NB4 (cell line): Measurements from ENCODE around the gene CLSTN2.

ENCODE experiments used
- DNase-seq: peaks from one replicate; pipeline ENCODE4 v3.0.0; 2010; ENCODE audit warnings: low read depth
- H3K4me3 ChIP-seq: one replicate; pipeline ENCODE4 v1.5.1; 2011; ENCODE audit warnings: mild to moderate bottlenecking, low read depth, low read length, moderate library complexity
- MYC ChIP-seq: IDR thresholded peaks from 2 replicates; pipeline ENCODE4 v1.6.1; 2011; ENCODE audit warnings: low read depth, low read length
- POLR2A ChIP-seq: IDR thresholded peaks from 2 replicates; pipeline ENCODE4 v1.6.1; 2011; ENCODE audit warnings: mild to moderate bottlenecking; ENCODE audit not compliant: insufficient read length; ENCODE audit errors: extremely low read depth
- TF ChIP-seq, protein P1 (sequence below): IDR thresholded peaks from one replicate; pipeline ENCODE4 v1.5.1; 2012; ENCODE audit warnings: low read depth, low read length
- TF ChIP-seq, protein P2 (sequence below): IDR thresholded peaks from 2 replicates; pipeline ENCODE4 v1.6.1; 2011; ENCODE audit warnings: low read depth, low read length

The CLSTN2 gene

DNA sequence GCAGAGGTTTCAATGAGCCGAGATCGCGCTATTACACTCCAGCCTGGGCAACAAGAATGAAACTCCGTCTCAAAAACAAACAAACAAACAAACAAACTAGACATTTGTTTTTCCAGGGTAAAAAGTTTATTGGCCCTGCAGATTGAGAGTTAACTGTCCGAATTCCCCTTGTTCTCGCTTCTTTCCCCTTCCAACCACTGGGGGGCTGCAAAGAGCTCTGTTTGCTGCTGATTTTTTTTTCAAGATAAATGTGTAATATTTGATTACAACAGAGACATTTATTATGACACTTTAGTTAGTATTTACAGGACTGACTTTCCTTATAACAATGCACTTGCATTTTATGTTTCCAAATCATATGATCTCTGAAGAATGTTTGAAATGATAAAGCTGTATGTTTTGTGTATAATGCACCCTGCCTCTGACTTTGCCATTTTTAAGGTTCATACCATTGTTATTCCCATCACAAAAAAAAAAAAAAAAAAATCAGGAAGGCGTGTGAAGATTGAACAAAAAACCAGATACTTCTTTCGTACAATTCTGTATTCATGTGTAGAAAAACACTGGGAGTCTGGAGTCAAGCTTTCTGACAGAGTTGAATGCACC lies 2.8 kb downstream of the CLSTN2 start:
- H3K4me3 ChIP-seq = no peak overlapping the region
- DNase-seq = peak; percentile 31
- TF ChIP-seq POLR2A = no peak
- TF ChIP-seq, protein P1, sequence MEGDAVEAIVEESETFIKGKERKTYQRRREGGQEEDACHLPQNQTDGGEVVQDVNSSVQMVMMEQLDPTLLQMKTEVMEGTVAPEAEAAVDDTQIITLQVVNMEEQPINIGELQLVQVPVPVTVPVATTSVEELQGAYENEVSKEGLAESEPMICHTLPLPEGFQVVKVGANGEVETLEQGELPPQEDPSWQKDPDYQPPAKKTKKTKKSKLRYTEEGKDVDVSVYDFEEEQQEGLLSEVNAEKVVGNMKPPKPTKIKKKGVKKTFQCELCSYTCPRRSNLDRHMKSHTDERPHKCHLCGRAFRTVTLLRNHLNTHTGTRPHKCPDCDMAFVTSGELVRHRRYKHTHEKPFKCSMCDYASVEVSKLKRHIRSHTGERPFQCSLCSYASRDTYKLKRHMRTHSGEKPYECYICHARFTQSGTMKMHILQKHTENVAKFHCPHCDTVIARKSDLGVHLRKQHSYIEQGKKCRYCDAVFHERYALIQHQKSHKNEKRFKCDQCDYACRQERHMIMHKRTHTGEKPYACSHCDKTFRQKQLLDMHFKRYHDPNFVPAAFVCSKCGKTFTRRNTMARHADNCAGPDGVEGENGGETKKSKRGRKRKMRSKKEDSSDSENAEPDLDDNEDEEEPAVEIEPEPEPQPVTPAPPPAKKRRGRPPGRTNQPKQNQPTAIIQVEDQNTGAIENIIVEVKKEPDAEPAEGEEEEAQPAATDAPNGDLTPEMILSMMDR = peak; percentile 86

DNA sequence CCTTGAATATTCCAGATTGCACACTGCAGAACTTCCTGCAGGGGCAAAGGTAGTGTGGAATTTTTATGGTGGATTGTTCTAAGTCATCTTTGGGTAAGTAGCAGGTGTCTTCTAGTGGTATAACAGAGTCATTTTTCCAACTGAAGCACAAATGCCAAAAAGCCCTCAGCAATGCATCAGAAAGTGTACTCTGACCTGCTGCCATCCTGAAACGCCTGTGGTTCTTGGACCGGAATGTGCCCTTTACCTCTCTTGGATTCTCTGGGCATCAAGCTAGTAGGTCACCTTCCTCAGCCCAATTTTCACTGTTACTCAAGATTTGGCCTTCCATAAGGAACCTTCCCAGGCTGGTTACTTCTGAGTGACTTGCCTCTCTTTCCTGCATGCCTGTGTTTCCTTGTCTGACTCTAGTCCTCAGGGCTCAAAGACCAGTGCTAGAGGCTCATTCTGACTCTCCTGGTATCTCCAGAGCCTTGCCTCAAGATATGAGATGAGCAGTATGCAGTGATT lies 4.8 kb downstream of the CLSTN2 start:
- TF ChIP-seq, protein P1 = no peak
- TF ChIP-seq POLR2A (no peak), MYC (no peak)
- TF ChIP-seq, protein P2, sequence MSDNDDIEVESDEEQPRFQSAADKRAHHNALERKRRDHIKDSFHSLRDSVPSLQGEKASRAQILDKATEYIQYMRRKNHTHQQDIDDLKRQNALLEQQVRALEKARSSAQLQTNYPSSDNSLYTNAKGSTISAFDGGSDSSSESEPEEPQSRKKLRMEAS = no peak
- DNase-seq = no peak
- H3K4me3 ChIP-seq = no peak overlapping the region

DNA sequence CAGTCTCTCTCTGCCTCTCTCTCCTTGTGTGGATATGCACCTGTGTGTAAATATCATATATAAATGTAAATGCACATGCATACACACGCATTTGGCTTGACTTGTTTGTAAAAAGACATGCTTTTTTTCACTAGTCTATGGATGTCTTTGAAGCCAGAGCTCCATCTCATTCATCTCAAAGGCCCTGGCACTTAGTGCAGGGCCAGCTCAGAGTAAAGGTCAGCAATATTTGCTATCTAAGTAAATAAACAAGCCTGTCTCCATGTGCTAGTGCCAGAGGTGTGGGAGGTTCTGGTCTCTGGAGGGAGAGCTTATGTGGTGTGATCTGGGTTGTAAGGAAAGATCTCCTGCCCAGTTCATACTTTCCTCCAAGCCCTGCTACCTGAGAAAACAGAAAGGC lies 5.6 kb downstream of the CLSTN2 start:
- H3K4me3 ChIP-seq = no peak overlapping the region
- TF ChIP-seq, protein P1 = no peak
- no peak for TF ChIP-seq MYC
- TF ChIP-seq, protein P2 = no peak
- TF ChIP-seq POLR2A = no peak
- DNase-seq = no peak

DNA sequence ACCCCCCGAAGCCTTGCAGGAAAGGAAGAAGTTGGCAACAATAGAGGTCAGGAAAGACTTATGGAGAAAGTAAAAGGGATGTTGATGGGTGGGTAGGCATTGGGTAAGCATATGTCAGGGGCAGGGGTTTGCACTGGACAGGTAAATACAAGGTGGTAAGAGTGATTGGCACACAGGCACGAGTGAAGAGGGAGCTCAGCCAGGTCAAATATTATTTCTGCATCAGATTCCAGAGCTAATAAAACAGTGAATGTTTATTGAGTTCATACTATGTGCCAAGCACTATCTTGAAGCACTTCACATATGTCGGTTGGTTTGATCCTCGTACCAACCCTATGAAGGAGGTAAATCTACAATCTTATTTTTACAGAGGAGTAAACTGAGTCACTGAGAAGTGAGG lies 6.6 kb downstream of the CLSTN2 start:
- TF ChIP-seq, protein P2 = no peak
- TF ChIP-seq, protein P1 = no peak
- TF ChIP-seq MYC = no peak
- no peak overlapping the region for H3K4me3 ChIP-seq
- no peak for DNase-seq

DNA sequence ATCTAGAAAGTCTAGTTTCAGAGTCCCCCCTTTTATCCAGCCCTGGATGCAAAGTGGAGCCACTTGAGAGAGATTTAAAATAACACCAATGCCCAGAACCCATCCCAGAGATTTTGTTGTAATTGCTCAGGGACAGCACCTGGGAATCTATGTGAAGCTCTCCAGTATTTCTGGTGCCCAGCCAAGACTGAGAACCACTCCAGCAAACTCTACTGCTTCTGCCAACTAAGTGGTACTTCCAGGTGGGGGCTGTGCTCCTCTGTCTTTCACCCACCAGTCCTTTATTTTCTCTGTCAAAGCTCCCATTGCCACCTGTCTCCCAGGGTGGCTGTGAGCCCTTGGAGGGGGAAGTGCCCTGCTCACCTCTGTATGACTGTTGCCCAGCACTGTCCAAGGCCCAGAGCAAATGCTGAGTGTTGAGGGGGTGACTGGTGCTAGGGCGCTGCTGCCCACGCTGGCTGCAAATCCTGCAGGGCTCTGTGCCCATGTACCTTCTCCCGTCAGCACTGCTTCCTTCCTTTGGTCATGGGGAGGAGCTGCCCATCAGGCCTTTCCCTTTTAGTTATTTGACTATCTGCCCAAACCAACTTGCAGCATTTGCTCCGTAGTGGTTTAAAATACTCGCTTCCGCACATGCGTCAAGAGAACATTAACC lies 9.4 kb downstream of the CLSTN2 start:
- DNase-seq = no peak
- H3K4me3 ChIP-seq = no peak overlapping the region
- no peak for TF ChIP-seq MYC
- TF ChIP-seq, protein P1 = no peak
- TF ChIP-seq, protein P2 = no peak
- TF ChIP-seq POLR2A = no peak
